Neural progenitor cell (in vitro differentiated cells): ENCODE measurements around the gene MRPL40. TPM values are rescaled to one million over a fixed set of nuclear protein-coding genes. Genes with fewer than 3 reads are reported as not detected.

ENCODE experiments used
- DNase-seq: peaks from one replicate; pipeline ENCODE4 v3.0.0-alpha.2; 2016; ENCODE audit warnings: low spot score
- H2AFZ ChIP-seq: fragments of 200-600 bp; sonication (generic); replicated peaks from 2 replicates; pipeline ENCODE4 v1.6.1; 2016; ENCODE audit warnings: antibody characterized with exemption
- H3F3A ChIP-seq: fragments of 200-600 bp; sonication (generic); 2 replicates; pipeline ENCODE4 v1.6.1; 2016; ENCODE audit warnings: antibody characterized with exemption, low read depth
- H3K27ac ChIP-seq: fragments of 200-600 bp; sonication (generic); 2 replicates; pipeline ENCODE4 v1.5.1; 2016; ENCODE audit warnings: mild to moderate bottlenecking
- H3K27me3 ChIP-seq: fragments of 200-600 bp; sonication (generic); 2 replicates; pipeline ENCODE4 v1.6.1; 2016; ENCODE audit warnings: mild to moderate bottlenecking, moderate library complexity
- H3K36me3 ChIP-seq: fragments of 200-600 bp; sonication (generic); 2 replicates; pipeline ENCODE4 v1.5.1; 2016
- H3K4me1 ChIP-seq: fragments of 200-600 bp; sonication (generic); 2 replicates; pipeline ENCODE4 v1.6.1; 2016; ENCODE audit warnings: mixed run types
- H3K4me2 ChIP-seq: fragments of 200-600 bp; sonication (generic); 2 replicates; pipeline ENCODE4 v1.6.1; 2016
- H3K4me3 ChIP-seq: fragments of 200-600 bp; sonication (generic); 2 replicates; pipeline ENCODE4 v1.5.1; 2016
- H3K79me2 ChIP-seq: fragments of 200-600 bp; sonication (generic); 2 replicates; pipeline ENCODE4 v1.6.1; 2016; ENCODE audit warnings: low read depth
- H3K9ac ChIP-seq: fragments of 200-600 bp; sonication (generic); 2 replicates; pipeline ENCODE4 v1.6.1; 2016
- H3K9me3 ChIP-seq: fragments of 200-600 bp; sonication (generic); 2 replicates; pipeline ENCODE4 v1.5.1; 2016; ENCODE audit warnings: low read depth
- H4K20me1 ChIP-seq: fragments of 200-600 bp; sonication (generic); 2 replicates; pipeline ENCODE4 v1.6.1; 2016; ENCODE audit warnings: low read depth
- H3K27ac Mint-ChIP-seq: 3 replicates; pipeline ENCODE4 v1.8.0; 2021; ENCODE audit warnings: mixed read lengths
- H3K27me3 Mint-ChIP-seq: 2 replicates; pipeline ENCODE4 v1.8.0; 2022; ENCODE audit warnings: low read depth, mild to moderate bottlenecking, inconsistent platforms, moderate library complexity, mixed read lengths; ENCODE audit not compliant: insufficient read depth
- H3K36me3 Mint-ChIP-seq: 3 replicates; pipeline ENCODE4 v1.8.0; 2021; ENCODE audit warnings: mixed read lengths
- H3K4me1 Mint-ChIP-seq: 3 replicates; pipeline ENCODE4 v1.8.0; 2021; ENCODE audit warnings: mixed read lengths
- H3K4me3 Mint-ChIP-seq: 3 replicates; pipeline ENCODE4 v1.8.0; 2021; ENCODE audit warnings: mild to moderate bottlenecking, moderate library complexity, mixed read lengths
- H3K9me3 Mint-ChIP-seq: 3 replicates; pipeline ENCODE4 v1.8.0; 2020; ENCODE audit warnings: mixed read lengths
- EZH2 ChIP-seq: fragments of 200-600 bp; sonication (generic); IDR thresholded peaks from 2 replicates; pipeline ENCODE4 v1.6.1; 2017; ENCODE audit warnings: antibody characterized with exemption, mild to moderate bottlenecking, moderate library complexity
- EZH2phosphoT487 ChIP-seq: fragments of 200-600 bp; sonication (generic); IDR thresholded peaks from 2 replicates; pipeline ENCODE4 v1.6.1; 2017; ENCODE audit warnings: antibody characterized with exemption
- total RNA-seq: library from RNA; depleted of rRNA; stranded (reverse); fragments of >200 nt; gene quantifications from 2 replicates; pipeline ENCODE4 v1.2.3, GENCODE V29; 2015; ENCODE audit warnings: low replicate concordance
- TF ChIP-seq, protein P1 (sequence below): fragments of 200-600 bp; sonication (generic); IDR thresholded peaks from 2 replicates; pipeline ENCODE4 v1.5.1; 2017; ENCODE audit warnings: antibody characterized with exemption, mild to moderate bottlenecking

The MRPL40 gene
- 15.5 and 17.0 TPM in 2 replicates for total RNA-seq

DNA sequence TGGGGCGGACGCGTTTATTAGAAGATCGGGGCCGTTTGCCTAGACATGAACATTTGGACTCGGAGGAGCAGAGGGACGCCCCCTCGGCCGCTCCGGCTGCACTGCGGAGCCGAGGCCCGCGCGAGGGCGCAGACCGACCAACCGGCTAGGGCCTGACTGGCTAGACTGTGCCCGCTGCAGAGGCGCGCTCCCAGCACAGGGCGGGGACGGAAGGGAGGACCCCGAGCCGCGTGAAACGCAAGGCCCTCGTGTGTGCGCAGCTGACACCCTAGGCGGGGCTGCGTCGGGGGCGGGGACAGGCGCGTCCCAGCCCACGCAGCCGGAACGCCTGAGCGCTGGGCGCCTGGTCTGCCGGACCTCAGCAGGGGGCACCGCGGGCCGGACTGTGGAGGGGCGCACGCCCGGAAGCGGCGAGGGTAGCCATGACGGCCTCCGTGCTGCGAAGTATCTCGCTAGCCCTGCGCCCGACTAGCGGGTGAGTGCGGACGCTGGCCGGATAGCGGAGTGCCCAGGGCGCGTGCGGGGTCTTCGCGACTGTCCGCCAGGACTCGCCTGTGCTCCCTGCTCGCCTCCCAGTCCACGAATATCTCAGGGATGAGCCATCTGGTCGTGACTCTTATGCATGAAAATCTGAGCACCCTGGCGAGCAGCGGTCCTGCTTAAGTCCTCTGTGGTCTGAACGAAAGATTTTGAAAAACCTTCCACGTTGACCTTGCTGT, at the start of gene MRPL40:
TSS of gene MRPL40 (plus strand) at position 413 of the 719 bp plus-strand sequence. CDS start at position 423, 10 bp downstream.
- H3K36me3 Mint-ChIP-seq: peaks cover 13% of the 10 kb centered on the region
- TF ChIP-seq EZH2: no peak
- no peak for TF ChIP-seq EZH2phosphoT487
- TF ChIP-seq, protein P1, sequence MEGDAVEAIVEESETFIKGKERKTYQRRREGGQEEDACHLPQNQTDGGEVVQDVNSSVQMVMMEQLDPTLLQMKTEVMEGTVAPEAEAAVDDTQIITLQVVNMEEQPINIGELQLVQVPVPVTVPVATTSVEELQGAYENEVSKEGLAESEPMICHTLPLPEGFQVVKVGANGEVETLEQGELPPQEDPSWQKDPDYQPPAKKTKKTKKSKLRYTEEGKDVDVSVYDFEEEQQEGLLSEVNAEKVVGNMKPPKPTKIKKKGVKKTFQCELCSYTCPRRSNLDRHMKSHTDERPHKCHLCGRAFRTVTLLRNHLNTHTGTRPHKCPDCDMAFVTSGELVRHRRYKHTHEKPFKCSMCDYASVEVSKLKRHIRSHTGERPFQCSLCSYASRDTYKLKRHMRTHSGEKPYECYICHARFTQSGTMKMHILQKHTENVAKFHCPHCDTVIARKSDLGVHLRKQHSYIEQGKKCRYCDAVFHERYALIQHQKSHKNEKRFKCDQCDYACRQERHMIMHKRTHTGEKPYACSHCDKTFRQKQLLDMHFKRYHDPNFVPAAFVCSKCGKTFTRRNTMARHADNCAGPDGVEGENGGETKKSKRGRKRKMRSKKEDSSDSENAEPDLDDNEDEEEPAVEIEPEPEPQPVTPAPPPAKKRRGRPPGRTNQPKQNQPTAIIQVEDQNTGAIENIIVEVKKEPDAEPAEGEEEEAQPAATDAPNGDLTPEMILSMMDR: peak; percentile 0

DNA sequence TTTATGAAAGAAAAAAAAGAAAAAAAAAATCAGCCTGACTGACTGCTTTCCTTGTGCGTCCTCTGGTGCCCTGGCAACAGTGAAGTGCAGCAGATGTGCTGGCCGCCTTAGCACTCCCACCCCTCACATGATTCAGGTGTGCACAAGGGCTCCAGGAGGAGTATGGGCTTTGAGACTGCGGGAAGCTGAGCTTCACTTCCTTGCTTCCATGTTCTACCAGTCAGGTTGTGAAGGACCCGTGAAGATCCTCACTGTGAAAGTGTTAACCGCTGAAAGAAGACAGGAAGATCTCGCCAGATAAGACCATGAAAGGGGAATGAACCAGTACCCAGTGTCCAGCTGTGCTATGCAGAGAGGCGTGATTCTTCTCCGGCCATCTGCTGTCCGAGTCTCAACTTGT, 49.1 kb upstream of the MRPL40 start:
- no peak for TF ChIP-seq EZH2phosphoT487
- no peak for TF ChIP-seq EZH2
- TF ChIP-seq, protein P1: no peak
- Histone ChIP-seq H3K4me2 (no peak overlapping the region), H4K20me1 (no peaks in the 10 kb centered on the region), H3K4me3 (no peak overlapping the region), H3K9me3 (no peaks in the 10 kb centered on the region), H2AFZ (no peak overlapping the region), H3K4me1 (no peaks in the 10 kb centered on the region), H3K79me2 (no peaks in the 10 kb centered on the region), H3K27me3 (no peaks in the 10 kb centered on the region), H3K36me3 (no peaks in the 10 kb centered on the region), H3K27ac (no peak overlapping the region), H3F3A (no peaks in the 10 kb centered on the region), H3K9ac (no peak overlapping the region)
- Mint-ChIP-seq H3K4me1 (no peaks in the 10 kb centered on the region), H3K36me3 (peaks cover 21% of the 10 kb centered on the region), H3K4me3 (no peak overlapping the region), H3K27ac (no peak overlapping the region), H3K27me3 (no peaks in the 10 kb centered on the region), H3K9me3 (no peaks in the 10 kb centered on the region)
- no peak for DNase-seq

More for the DNA sequence above, at the start of gene MRPL40:
- H3K27ac Mint-ChIP-seq: peak within 1 kb of the TSS; percentile 66
- Histone ChIP-seq H3K9me3 (no peaks in the 10 kb centered on the region), H3K9ac (peak within 1 kb of the TSS; percentile 64), H3K36me3 (no peaks in the 10 kb centered on the region), H3K79me2 (peaks cover 45% of the 10 kb centered on the region), H3K4me2 (peak within 1 kb of the TSS; percentile 95), H3K4me3 (peak within 1 kb of the TSS; percentile 66), H3K27ac (peak within 1 kb of the TSS; percentile 78), H4K20me1 (peaks cover 35% of the 10 kb centered on the region), H2AFZ (peak within 1 kb of the TSS; percentile 81), H3F3A (peaks cover 29% of the 10 kb centered on the region), H3K4me1 (peaks cover 18% of the 10 kb centered on the region), H3K27me3 (no peaks in the 10 kb centered on the region)
- DNase-seq: peak; percentile 89
- peaks cover 2% of the 10 kb centered on the region for H3K27me3 Mint-ChIP-seq
- H3K4me1 Mint-ChIP-seq: peaks cover 31% of the 10 kb centered on the region
- H3K9me3 Mint-ChIP-seq: no peaks in the 10 kb centered on the region
- H3K4me3 Mint-ChIP-seq: peak within 1 kb of the TSS; percentile 91

DNA sequence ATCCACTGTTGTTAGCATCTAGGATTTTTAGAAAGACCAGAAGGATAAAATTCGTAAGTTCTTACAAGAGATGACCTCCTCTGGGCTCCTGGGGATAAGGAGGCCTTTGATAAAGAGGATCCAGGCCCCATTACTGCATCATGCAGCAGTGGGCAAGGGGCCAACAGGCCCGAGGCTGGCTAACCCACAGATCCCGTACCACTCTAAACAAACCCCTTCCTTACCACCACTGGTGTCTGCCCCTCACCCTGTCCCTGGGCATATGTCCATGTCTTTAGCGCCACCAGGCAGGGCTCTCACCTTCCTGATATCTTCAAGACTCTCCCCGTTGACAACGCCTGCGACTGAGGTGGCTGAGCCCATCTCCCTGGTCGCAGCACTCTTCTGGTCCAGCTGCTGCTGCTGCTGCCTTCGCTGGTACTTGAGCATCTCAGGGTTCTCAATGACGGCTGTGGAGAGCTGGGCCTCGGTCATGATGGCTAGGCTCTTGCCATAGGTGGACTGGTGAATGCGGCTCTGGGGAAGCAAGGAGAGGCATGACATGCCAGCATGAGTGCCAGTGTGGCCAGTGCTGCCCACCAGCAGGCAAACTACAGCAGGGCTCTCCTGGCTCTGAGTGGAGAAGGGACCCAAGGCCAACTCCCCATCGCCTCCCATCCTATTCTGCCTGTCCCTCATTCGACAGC, 47.0 kb upstream of the MRPL40 start:
- H3K79me2 ChIP-seq: no peaks in the 10 kb centered on the region
- DNase-seq: no peak
- H3K9me3 Mint-ChIP-seq: no peaks in the 10 kb centered on the region
- no peaks in the 10 kb centered on the region for H3K9me3 ChIP-seq
- no peak overlapping the region for H3K9ac ChIP-seq
- H3K4me1 ChIP-seq: no peaks in the 10 kb centered on the region
- no peaks in the 10 kb centered on the region for H3F3A ChIP-seq
- H2AFZ ChIP-seq: no peak overlapping the region
- no peak overlapping the region for H3K27ac Mint-ChIP-seq
- H3K27me3 ChIP-seq: no peaks in the 10 kb centered on the region
- H3K4me3 Mint-ChIP-seq: no peak overlapping the region
- no peaks in the 10 kb centered on the region for H3K4me1 Mint-ChIP-seq
- H4K20me1 ChIP-seq: no peaks in the 10 kb centered on the region
- H3K27ac ChIP-seq: no peak overlapping the region
- H3K4me3 ChIP-seq: no peak overlapping the region
- TF ChIP-seq EZH2phosphoT487 (no peak), EZH2 (no peak)
- TF ChIP-seq, protein P1: no peak
- no peaks in the 10 kb centered on the region for H3K27me3 Mint-ChIP-seq
- H3K4me2 ChIP-seq: no peak overlapping the region
- H3K36me3 Mint-ChIP-seq: peaks cover 21% of the 10 kb centered on the region
- no peaks in the 10 kb centered on the region for H3K36me3 ChIP-seq
